Panc1 (cell line): ENCODE results near the gene AGAP1.

Source experiments
- CTCF ChIP-seq: fragments of 450-650 bp; IDR thresholded peaks from 2 replicates; pipeline ENCODE4 v1.5.1; 2017; ENCODE audit warnings: mild to moderate bottlenecking
- POLR2AphosphoS5 ChIP-seq: IDR thresholded peaks from 2 replicates; pipeline ENCODE4 v1.6.1; 2012; ENCODE audit warnings: mild to moderate bottlenecking, low read depth, low read length, moderate library complexity

DNA sequence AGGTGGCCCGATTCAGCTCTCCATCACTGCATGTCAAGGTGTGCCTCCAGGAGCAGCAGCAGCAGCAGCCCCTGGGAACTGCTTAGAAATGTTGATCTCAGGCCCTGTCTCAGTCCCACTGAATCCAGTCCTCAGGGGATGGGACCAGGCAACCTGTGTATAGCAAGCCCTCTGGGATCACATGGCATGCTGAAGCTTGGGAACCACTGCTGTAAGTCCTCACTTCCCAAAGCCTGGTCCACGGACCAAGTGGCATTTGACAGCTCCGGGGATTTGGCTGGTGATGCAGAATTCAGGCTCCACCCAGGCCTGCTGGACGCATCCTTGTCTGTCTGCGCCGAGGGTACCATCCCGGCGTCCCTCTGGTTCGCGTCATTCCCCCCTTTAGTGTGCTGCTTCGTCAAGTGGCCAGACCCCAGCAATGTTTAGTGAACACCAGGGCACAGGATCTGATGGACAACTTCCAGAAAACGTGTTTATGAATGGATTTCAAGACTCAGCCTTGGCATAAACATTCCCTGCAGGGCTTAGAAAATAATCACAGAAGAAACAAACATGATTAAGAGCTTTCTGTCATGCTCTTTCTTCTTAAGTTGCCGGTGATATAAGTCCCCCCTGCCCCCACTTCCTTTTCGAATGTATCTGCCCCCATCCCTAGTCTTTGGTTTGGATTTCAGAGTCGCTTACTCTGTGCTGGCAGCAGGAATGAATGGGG, 440.4 kb downstream of the AGAP1 start:
- TF ChIP-seq POLR2AphosphoS5: no peak
- TF ChIP-seq CTCF: no peak
